WTC11 (cell line): ENCODE results near the gene GRAMD1B.

ENCODE experiments used
- AFF4 ChIP-seq: sonication (generic); formaldehyde crosslinking; IDR thresholded peaks from 2 replicates; pipeline ENCODE4 v1.8.1; 2023; ENCODE audit warnings: mild to moderate bottlenecking, missing genetic modification reagents, borderline replicate concordance
- ATF3 ChIP-seq: sonication (generic); formaldehyde crosslinking; conservative IDR thresholded peaks from 2 replicates; pipeline ENCODE4 v1.8.1; 2022; ENCODE audit warnings: mild to moderate bottlenecking, missing genetic modification reagents
- JUN ChIP-seq: sonication (generic); formaldehyde crosslinking; IDR thresholded peaks from 2 replicates; pipeline ENCODE4 v1.8.0; 2023; ENCODE audit warnings: mild to moderate bottlenecking, missing genetic modification reagents
- TF ChIP-seq, protein P1 (sequence below): fragments of 200-600 bp; IDR thresholded peaks from 2 replicates; pipeline ENCODE4 v1.8.0; 2022; ENCODE audit warnings: antibody characterized with exemption
- TF ChIP-seq, protein P2 (sequence below): sonication (generic); formaldehyde crosslinking; IDR thresholded peaks from 2 replicates; pipeline ENCODE4 v1.8.1; 2023; ENCODE audit warnings: mild to moderate bottlenecking, missing genetic modification reagents, moderate library complexity

GRCh38 chr11:123480290-123480815 is 50.3 kb downstream of the GRAMD1B start:
- TF ChIP-seq, protein P1, sequence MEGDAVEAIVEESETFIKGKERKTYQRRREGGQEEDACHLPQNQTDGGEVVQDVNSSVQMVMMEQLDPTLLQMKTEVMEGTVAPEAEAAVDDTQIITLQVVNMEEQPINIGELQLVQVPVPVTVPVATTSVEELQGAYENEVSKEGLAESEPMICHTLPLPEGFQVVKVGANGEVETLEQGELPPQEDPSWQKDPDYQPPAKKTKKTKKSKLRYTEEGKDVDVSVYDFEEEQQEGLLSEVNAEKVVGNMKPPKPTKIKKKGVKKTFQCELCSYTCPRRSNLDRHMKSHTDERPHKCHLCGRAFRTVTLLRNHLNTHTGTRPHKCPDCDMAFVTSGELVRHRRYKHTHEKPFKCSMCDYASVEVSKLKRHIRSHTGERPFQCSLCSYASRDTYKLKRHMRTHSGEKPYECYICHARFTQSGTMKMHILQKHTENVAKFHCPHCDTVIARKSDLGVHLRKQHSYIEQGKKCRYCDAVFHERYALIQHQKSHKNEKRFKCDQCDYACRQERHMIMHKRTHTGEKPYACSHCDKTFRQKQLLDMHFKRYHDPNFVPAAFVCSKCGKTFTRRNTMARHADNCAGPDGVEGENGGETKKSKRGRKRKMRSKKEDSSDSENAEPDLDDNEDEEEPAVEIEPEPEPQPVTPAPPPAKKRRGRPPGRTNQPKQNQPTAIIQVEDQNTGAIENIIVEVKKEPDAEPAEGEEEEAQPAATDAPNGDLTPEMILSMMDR: no peak
- no peak for TF ChIP-seq AFF4 (CRISPR knock-in tag)
- TF ChIP-seq JUN (CRISPR knock-in tag): no peak
- TF ChIP-seq, protein P2, sequence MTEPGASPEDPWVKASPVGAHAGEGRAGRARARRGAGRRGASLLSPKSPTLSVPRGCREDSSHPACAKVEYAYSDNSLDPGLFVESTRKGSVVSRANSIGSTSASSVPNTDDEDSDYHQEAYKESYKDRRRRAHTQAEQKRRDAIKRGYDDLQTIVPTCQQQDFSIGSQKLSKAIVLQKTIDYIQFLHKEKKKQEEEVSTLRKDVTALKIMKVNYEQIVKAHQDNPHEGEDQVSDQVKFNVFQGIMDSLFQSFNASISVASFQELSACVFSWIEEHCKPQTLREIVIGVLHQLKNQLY (CRISPR knock-in tag): no peak
- TF ChIP-seq ATF3 (CRISPR knock-in tag): no peak
